RWPE1 (cell line): ENCODE data around the gene TMTC1.

Experiments
- CTCF ChIA-PET: fragments of 350-600 bp; sonication (Branson Sonifier 250); formaldehyde crosslinking; extraction: SDS; loops from one replicate; lab custom pipeline; 2021; lab: Yijun Ruan, JAX
- POLR2A ChIA-PET: fragments of 400-600 bp; formaldehyde crosslinking; extraction: SDS; loops from one replicate; lab custom pipeline; 2020; ENCODE audit warnings: antibody characterized with exemption; ENCODE audit not compliant: low non-redundant PET; lab: Yijun Ruan, JAX
- DNase-seq: peaks from one replicate; pipeline ENCODE4 v3.0.0; 2012; ENCODE audit warnings: low spot score
- H3K27ac ChIP-seq: fragments of 450-650 bp; 2 replicates; pipeline ENCODE4 v1.5.1; 2017
- TF ChIP-seq, protein P1 (sequence below): fragments of 450-650 bp; conservative IDR thresholded peaks from 2 replicates; pipeline ENCODE4 v1.5.1; 2017; ENCODE audit warnings: low read depth, mild to moderate bottlenecking

The TMTC1 gene

DNA sequence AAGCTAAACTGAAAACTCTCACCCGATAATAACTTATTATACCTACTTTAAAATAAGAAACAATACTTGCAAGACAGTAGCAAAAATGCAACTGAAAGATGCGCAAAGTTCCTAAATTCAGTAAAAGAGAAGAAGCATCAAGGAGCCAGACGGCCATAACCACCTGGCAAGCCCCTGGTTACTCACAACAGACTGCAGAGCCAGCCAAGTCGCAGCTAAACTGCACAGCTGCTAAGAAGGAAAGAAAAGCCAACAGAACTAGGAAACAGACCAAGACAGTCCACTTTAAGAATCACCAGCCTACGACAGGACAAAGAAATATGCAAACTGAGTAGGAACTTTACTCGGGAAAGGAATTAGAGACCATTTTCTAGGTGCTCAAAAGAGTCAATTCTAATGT lies 127.9 kb downstream of the TMTC1 start:
- ChIA-PET POLR2A (no interaction called here), CTCF (interaction anchor here (0.5 kb wide), 1 partner anchor 44 kb away, joined by 5 read pairs; no protein-coding TSS in a partner anchor)
- no peak overlapping the region for H3K27ac ChIP-seq
- DNase-seq = no peak
- TF ChIP-seq, protein P1, sequence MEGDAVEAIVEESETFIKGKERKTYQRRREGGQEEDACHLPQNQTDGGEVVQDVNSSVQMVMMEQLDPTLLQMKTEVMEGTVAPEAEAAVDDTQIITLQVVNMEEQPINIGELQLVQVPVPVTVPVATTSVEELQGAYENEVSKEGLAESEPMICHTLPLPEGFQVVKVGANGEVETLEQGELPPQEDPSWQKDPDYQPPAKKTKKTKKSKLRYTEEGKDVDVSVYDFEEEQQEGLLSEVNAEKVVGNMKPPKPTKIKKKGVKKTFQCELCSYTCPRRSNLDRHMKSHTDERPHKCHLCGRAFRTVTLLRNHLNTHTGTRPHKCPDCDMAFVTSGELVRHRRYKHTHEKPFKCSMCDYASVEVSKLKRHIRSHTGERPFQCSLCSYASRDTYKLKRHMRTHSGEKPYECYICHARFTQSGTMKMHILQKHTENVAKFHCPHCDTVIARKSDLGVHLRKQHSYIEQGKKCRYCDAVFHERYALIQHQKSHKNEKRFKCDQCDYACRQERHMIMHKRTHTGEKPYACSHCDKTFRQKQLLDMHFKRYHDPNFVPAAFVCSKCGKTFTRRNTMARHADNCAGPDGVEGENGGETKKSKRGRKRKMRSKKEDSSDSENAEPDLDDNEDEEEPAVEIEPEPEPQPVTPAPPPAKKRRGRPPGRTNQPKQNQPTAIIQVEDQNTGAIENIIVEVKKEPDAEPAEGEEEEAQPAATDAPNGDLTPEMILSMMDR = no peak

DNA sequence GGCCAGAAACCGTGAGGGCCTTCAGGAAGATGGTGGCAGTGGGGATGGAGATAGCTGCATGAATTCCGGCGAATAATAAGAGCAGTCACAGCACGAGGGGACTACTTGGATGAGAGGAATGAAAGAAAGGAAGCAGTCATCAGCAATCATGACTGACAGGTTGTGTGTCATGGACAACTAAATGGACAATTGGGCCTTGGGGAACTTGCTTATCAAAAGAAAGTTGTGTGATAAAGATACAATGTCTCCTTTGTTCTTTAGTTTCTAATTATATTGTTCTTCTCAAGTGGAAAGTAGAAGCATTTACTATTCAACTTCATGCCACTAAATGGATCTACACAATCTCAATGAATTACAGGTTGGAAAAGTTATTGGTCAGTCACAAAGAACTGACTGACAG lies 130.5 kb downstream of the TMTC1 start:
- CTCF ChIA-PET = no interaction called here
- no peak overlapping the region for H3K27ac ChIP-seq
- POLR2A ChIA-PET = no interaction called here
- TF ChIP-seq, protein P1 = no peak
- DNase-seq = no peak

DNA sequence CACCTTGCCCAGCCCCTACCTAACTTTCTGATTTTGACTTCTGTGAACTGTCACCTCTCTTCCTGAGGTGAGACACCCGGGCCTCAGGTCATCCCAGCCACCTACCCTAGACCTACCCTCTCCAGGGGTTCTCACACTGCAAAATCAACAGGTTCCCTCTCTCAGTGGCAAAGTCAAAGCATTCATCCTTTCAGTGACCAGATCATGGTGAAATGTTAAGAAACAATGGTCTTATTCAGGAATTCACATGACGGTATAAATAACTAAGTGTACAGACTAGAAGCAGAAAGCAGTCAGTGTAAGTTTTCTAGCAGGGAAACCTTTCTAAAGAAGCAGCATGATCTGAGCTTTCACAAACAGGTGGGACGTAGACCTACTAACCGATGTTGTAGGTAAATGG lies 133.4 kb downstream of the TMTC1 start:
- ChIA-PET POLR2A (no interaction called here), CTCF (no interaction called here)
- no peak overlapping the region for H3K27ac ChIP-seq
- DNase-seq = no peak
- TF ChIP-seq, protein P1 = no peak

DNA sequence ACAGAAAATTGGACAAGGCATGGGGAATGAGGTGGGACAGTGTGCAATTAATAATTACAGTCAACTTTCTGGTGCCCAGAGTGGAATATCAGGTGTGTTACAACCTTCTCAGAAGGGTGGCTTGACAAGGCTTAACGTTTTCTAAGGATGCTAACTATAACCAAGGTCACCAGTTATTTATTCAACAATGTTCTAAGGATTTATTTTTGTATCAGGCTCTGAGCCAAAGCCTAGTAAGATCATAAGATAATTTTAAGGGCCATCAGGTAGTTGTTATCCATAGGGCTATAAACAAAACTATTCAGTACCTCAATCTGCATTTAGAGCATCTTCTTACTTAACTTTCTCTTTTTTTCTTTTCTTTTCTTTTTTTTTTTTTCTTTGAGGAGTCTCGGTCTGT lies 134.0 kb downstream of the TMTC1 start:
- TF ChIP-seq, protein P1 = no peak
- no peak for DNase-seq
- no peak overlapping the region for H3K27ac ChIP-seq
- CTCF ChIA-PET = no interaction called here
- POLR2A ChIA-PET = no interaction called here

DNA sequence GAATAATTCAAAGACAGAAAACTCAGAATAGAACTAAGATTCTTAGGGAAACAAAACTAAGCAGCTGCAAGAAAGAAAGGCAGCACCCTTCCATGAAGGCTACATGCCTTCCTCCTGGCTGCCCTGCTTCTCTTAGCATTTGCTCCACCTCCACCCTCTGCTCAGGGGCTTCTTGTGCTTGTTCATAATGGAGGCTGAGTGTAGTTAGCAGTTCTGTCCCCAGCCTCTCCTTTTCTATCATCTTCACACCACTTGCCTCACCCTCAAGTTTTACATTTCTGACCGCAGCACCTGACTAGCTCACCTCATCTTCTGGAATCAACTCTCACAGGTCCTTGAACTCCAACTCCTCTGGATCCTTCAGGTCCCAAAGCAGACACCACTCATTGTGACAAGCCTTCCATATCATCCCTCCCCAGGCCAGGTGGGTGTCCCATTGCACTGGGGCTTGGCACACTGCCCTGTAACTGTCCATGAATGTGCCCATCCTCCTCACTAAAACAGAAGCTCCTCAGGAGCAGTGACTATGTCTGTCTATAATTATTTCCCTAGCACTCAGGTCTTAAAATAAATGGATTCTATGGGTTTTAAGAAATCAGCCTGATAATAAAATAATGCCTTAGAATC lies 139.1 kb downstream of the TMTC1 start:
- no peak overlapping the region for H3K27ac ChIP-seq
- ChIA-PET POLR2A (no interaction called here), CTCF (no interaction called here)
- DNase-seq = no peak
- TF ChIP-seq, protein P1 = no peak

DNA sequence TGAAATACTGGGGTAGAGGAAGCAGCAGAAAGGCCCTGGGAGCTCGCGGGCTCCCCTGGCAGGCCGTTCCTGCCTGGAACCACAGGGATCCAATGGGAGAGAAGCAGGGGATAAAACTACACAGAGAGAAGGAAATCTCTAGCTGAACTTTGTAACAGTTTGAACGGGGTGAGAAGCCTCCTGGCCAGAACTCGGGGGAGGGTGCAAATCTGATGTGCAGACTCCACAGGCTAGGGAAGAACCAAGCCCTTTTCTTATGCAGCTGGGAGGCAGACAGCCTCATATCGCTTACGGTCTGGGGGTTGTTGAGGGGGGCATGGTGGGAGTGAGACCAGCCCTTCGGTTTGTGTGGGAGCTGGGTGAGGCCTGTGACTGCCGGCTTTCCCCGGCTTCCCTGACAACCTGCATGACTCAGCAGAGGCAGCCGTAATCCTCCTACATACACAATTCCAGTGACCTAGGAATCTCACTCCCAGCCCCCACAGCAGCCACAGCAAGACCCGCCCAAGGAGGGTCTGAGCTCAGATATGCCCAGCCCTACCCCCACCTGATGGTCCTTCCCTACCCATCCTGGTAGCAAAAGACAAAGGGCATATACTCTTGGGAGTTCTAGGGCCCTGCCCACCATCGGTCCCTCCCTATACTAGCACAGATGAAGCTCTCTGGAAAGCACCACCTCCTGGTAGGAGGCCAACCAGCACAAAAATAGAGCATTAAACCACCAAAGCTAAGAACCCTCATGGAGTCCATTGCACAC lies 143.0 kb downstream of the TMTC1 start:
- ChIA-PET POLR2A (no interaction called here), CTCF (interaction anchor here (0.5 to 0.6 kb wide), 2 partner anchors 1167 to 1345 kb away, joined by 4 to 6 read pairs; no protein-coding TSS in a partner anchor)
- peak overlapping the region; percentile 49 for H3K27ac ChIP-seq
- TF ChIP-seq, protein P1 = no peak
- peak; percentile 6 for DNase-seq
